HepG2 (cell line): Measurements from ENCODE around the gene APOM. TPM values are rescaled to one million over a fixed set of nuclear protein-coding genes. Genes with fewer than 3 reads are reported as not detected.

Experiments
- HDAC1 ChIP-seq: sonication (generic); formaldehyde crosslinking; IDR thresholded peaks from 2 replicates; pipeline ENCODE4 v1.5.1; 2020; ENCODE audit warnings: mild to moderate bottlenecking, missing genetic modification reagents
- KLF9 ChIP-seq: IDR thresholded peaks from 2 replicates; pipeline ENCODE4 v1.6.1; 2016; ENCODE audit warnings: low read depth
- MAFK ChIP-seq, 2 experiments: IDR thresholded peaks in 1 of 2; conservative IDR thresholded peaks in 1 of 2; 2 replicates each; pipeline ENCODE4 v1.6.1; 2011; ENCODE audit warnings: improper control_type of control experiment in 2 of 2, low read length in 2 of 2
- NFYC ChIP-seq: IDR thresholded peaks from 2 replicates; pipeline ENCODE4 v1.6.1; 2016; ENCODE audit warnings: missing genetic modification reagents, missing compliant biosample characterization
- NR2C2 ChIP-seq: sonication (generic); formaldehyde crosslinking; IDR thresholded peaks from 2 replicates; pipeline ENCODE4 v1.4.0; 2020; ENCODE audit warnings: missing genetic modification reagents, mild to moderate bottlenecking, moderate library complexity, borderline replicate concordance
- PRMT3 ChIP-seq: sonication (generic); formaldehyde crosslinking; IDR thresholded peaks from 2 replicates; pipeline ENCODE4 v1.8.1; 2022; ENCODE audit warnings: low read depth, mild to moderate bottlenecking, moderate library complexity, missing genetic modification reagents, borderline replicate concordance
- RARA ChIP-seq: IDR thresholded peaks from 2 replicates; pipeline ENCODE4 v1.6.1; 2016; ENCODE audit warnings: missing genetic modification reagents, missing compliant biosample characterization
- SOX6 ChIP-seq, 2 experiments: fragments of 450-650 bp in 1 of 2; sonication (generic) in 1 of 2; formaldehyde crosslinking in 1 of 2; IDR thresholded peaks; 2 replicates each; pipeline versions ENCODE4 v1.4.0 to v1.6.1; 2017 to 2020; ENCODE audit warnings: antibody characterized with exemption in 1 of 2, mild to moderate bottlenecking in 1 of 2, missing genetic modification reagents in 1 of 2
- XRCC5 ChIP-seq: fragments of 200-400 bp; formaldehyde crosslinking; optimal IDR thresholded peaks from 2 replicates; pipeline ENCODE3; 2017; ENCODE audit warnings: mild to moderate bottlenecking, low read length
- ZBTB3 ChIP-seq: sonication (generic); formaldehyde crosslinking; IDR thresholded peaks from 2 replicates; pipeline ENCODE4 v1.4.0; 2020; ENCODE audit warnings: low read depth, mild to moderate bottlenecking, moderate library complexity, missing genetic modification reagents, borderline replicate concordance
- ZKSCAN1 ChIP-seq: fragments of 150-350 bp; IDR thresholded peaks from 2 replicates; pipeline ENCODE4 v1.6.1; 2014; ENCODE audit warnings: low read length
- ZNF335 ChIP-seq: sonication (generic); formaldehyde crosslinking; IDR thresholded peaks from 2 replicates; pipeline ENCODE4 v1.4.0; 2020; ENCODE audit warnings: missing genetic modification reagents
- ZNF557 ChIP-seq: sonication (generic); formaldehyde crosslinking; IDR thresholded peaks from 2 replicates; pipeline ENCODE4 v1.4.0; 2020; ENCODE audit warnings: missing genetic modification reagents
- ZNF780A ChIP-seq: sonication (generic); formaldehyde crosslinking; IDR thresholded peaks from 2 replicates; pipeline ENCODE4 v1.8.0; 2022; ENCODE audit warnings: mild to moderate bottlenecking, missing genetic modification reagents, moderate library complexity
- polyA plus RNA-seq, 8 experiments: library from polyadenylated mRNA; depleted of rRNA in 3 of 8; stranded (reverse) in 7 of 8; unstranded in 1 of 8; fragments of >200 nt; fragmentation: Illumina TruSeq in 4 of 8; extraction: Trizol in 4 of 8; gene quantifications; 2 replicates each; pipeline versions ENCODE4 v1.2.1 to v1.2.3, GENCODE V29; 2011 to 2016; ENCODE audit warnings: low read depth in 4 of 8, missing spikeins in 1 of 8, mixed read lengths in 1 of 8; ENCODE audit not compliant: insufficient read depth in 1 of 8
- total RNA-seq, 5 experiments: library from RNA; depleted of rRNA; stranded (reverse); fragments of >200 nt; fragmentation: Illumina TruSeq; extraction: Trizol; gene quantifications; 2 replicates each; pipeline ENCODE4 v1.2.3, GENCODE V29; 2016; ENCODE audit warnings: low read depth in 1 of 5
- TF ChIP-seq, protein P1 (sequence below): sonication (generic); formaldehyde crosslinking; IDR thresholded peaks from 2 replicates; pipeline ENCODE4 v1.5.0; 2020; ENCODE audit warnings: mild to moderate bottlenecking, missing genetic modification reagents, moderate library complexity

APOM gene
- total and polyA plus RNA-seq, 2 of the 13 experiments (the other 11 are each of a cell fraction or from before 2014, with no cell fraction given), result 98.2 to 1,140 TPM

- 0 out of 2 replicates have a peak, but pooled peaks have one; percentile 22 for TF ChIP-seq HDAC1 (CRISPR knock-in tag)
- no peak for TF ChIP-seq XRCC5
- TF ChIP-seq KLF9 (CRISPR knock-in tag), result no peak
- no peak for TF ChIP-seq MAFK (conservative IDR thresholded peaks at IDR 0.05 in 1 of 2, IDR thresholded peaks at IDR 0.05 in 1 of 2; ENCODE audit: low read length in 2 of 2)
- peak; percentile 69 for TF ChIP-seq RARA (CRISPR knock-in tag)
- TF ChIP-seq NFYC (CRISPR knock-in tag), result no peak
- TF ChIP-seq ZNF335, result peak; percentile 68; the same call in 1 of the 2 replicates
- TF ChIP-seq, protein P1, sequence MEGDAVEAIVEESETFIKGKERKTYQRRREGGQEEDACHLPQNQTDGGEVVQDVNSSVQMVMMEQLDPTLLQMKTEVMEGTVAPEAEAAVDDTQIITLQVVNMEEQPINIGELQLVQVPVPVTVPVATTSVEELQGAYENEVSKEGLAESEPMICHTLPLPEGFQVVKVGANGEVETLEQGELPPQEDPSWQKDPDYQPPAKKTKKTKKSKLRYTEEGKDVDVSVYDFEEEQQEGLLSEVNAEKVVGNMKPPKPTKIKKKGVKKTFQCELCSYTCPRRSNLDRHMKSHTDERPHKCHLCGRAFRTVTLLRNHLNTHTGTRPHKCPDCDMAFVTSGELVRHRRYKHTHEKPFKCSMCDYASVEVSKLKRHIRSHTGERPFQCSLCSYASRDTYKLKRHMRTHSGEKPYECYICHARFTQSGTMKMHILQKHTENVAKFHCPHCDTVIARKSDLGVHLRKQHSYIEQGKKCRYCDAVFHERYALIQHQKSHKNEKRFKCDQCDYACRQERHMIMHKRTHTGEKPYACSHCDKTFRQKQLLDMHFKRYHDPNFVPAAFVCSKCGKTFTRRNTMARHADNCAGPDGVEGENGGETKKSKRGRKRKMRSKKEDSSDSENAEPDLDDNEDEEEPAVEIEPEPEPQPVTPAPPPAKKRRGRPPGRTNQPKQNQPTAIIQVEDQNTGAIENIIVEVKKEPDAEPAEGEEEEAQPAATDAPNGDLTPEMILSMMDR (CRISPR knock-in tag), result no peak
- TF ChIP-seq ZKSCAN1, result no peak
- TF ChIP-seq NR2C2 (CRISPR knock-in tag), result peak; percentile 17; the same call in 1 of the 2 replicates
- no peak for TF ChIP-seq ZNF557 (CRISPR knock-in tag)
- TF ChIP-seq SOX6 (IDR thresholded peaks at IDR 0.05), result no peak
- 0 out of 2 replicates have a peak, but pooled peaks have one; percentile 29 for TF ChIP-seq SOX6 (CRISPR knock-in tag; IDR thresholded peaks at IDR 0.05)
- no peak for TF ChIP-seq PRMT3 (CRISPR knock-in tag)
- TF ChIP-seq ZBTB3, result peak; percentile 71; the same call in 1 of the 2 replicates
- TF ChIP-seq ZNF780A, result no peak
- TF ChIP-seq, all 625 proteins: peak for 23
Measured at GRCh38 chr6:31642798-31643570, 12.7 kb upstream of the APOM start (continued).
